BJ (cell line): ENCODE data around the gene S100A3. TPM values are rescaled to one million over a fixed set of nuclear protein-coding genes. Genes with fewer than 3 reads are reported as not detected.

Source experiments
- CTCF ChIA-PET: fragments of 350-600 bp; formaldehyde crosslinking; extraction: SDS; loops from one replicate; lab custom pipeline; 2021; ENCODE audit warnings: antibody characterized with exemption, inconsistent platforms; lab: Yijun Ruan, JAX
- POLR2A ChIA-PET: fragments of 300-600 bp; sonication (Branson Sonifier 250); formaldehyde crosslinking; extraction: SDS; loops from one replicate; lab custom pipeline; 2021; ENCODE audit warnings: antibody characterized with exemption; lab: Charles Lee
- DNase-seq: peaks from one replicate; pipeline ENCODE4 v3.0.0-alpha.2; 2011; ENCODE audit warnings: low read depth
- H3K27me3 ChIP-seq: 2 replicates; pipeline ENCODE4 v1.6.0; 2011; ENCODE audit warnings: low read length; ENCODE audit not compliant: control insufficient read depth, insufficient read depth
- H3K36me3 ChIP-seq: 2 replicates; pipeline ENCODE4 v1.5.1; 2011; ENCODE audit warnings: low read length; ENCODE audit not compliant: control insufficient read depth, insufficient read depth
- H3K4me3 ChIP-seq: 2 replicates; pipeline ENCODE4 v1.5.1; 2011; ENCODE audit warnings: low read depth, mild to moderate bottlenecking, control low read depth, low read length
- CTCF ChIP-seq: IDR thresholded peaks from 2 replicates; pipeline ENCODE4 v1.5.1; 2011; ENCODE audit warnings: low read depth, mild to moderate bottlenecking, control low read depth, inconsistent platforms, low read length, moderate library complexity; ENCODE audit not compliant: insufficient read depth
- polyA plus RNA-seq: library from polyadenylated mRNA; depleted of rRNA; stranded (reverse); fragments of >200 nt; gene quantifications from 2 replicates; pipeline ENCODE4 v1.2.3, GENCODE V29; 2011

The S100A3 gene
- polyA plus RNA-seq, 1 experiment, result 9.5 TPM

- H3K4me3 ChIP-seq, result no peak overlapping the region
- H3K36me3 ChIP-seq, result no peaks in the 10 kb centered on the region
- H3K27me3 ChIP-seq, result no peaks in the 10 kb centered on the region
- POLR2A ChIA-PET, result no interaction called here
- TF ChIP-seq CTCF, result no peak
- no peak for DNase-seq
- CTCF ChIA-PET, result interaction anchor here (0.8 kb wide), 1 partner anchor 27 kb away, joined by 3 read pairs; no protein-coding TSS in a partner anchor
Observed at GRCh38 chr1:153560241-153560640, 11.2 kb upstream of the S100A3 start.

GRCh38 chr1:153557877-153558276, 8.8 kb upstream of the S100A3 start:
- ChIA-PET POLR2A (no interaction called here), CTCF (interaction anchor here (0.9 to 1.2 kb wide), 2 partner anchors 10 to 13 kb away, joined by 3 read pairs; no protein-coding TSS in a partner anchor)

GRCh38 chr1:153556348-153556747, 7.3 kb upstream of the S100A3 start:
- H3K4me3 ChIP-seq, result no peak overlapping the region
- no peaks in the 10 kb centered on the region for H3K36me3 ChIP-seq
- DNase-seq, result no peak
- no peak for TF ChIP-seq CTCF
- H3K27me3 ChIP-seq, result no peaks in the 10 kb centered on the region
- CTCF ChIA-PET, result interaction anchor here (1.5 kb wide), 1 partner anchor 10 kb away, joined by 6 read pairs; no protein-coding TSS in a partner anchor
- POLR2A ChIA-PET, result interaction anchor here (1.3 kb wide), 1 partner anchor 10 kb away, joined by 3 read pairs; no protein-coding TSS in a partner anchor

More at GRCh38 chr1:153557877-153558276, 8.8 kb upstream of the S100A3 start:
- H3K27me3 ChIP-seq, result no peaks in the 10 kb centered on the region
- H3K4me3 ChIP-seq, result no peak overlapping the region
- no peak for DNase-seq
- no peak for TF ChIP-seq CTCF
- no peaks in the 10 kb centered on the region for H3K36me3 ChIP-seq

GRCh38 chr1:153553830-153554541, 4.9 kb upstream of the S100A3 start:
- DNase-seq, result no peak
- Histone ChIP-seq H3K27me3 (no peaks in the 10 kb centered on the region), H3K36me3 (no peaks in the 10 kb centered on the region), H3K4me3 (no peak overlapping the region)
- POLR2A ChIA-PET, result interaction anchor here (0.7 to 1.1 kb wide), 2 partner anchors 12 to 70 kb away, joined by 3 to 5 read pairs; no protein-coding TSS in a partner anchor
- CTCF ChIA-PET, result interaction anchor here (0.7 to 2.8 kb wide), 10 partner anchors 8 to 1419 kb away, joined by 3 to 14 read pairs (median 4); partner anchors contain the start of genes S100A13, S100A2 and S100A5
- TF ChIP-seq CTCF, result no peak

- Histone ChIP-seq H3K4me3 (no peak overlapping the region), H3K27me3 (no peaks in the 10 kb centered on the region), H3K36me3 (no peaks in the 10 kb centered on the region)
- no peak for TF ChIP-seq CTCF
- DNase-seq, result no peak
- ChIA-PET CTCF (interaction anchor here (1.0 to 2.8 kb wide), 4 partner anchors 9 to 74 kb away, joined by 3 to 14 read pairs (median 4); partner anchors contain the start of genes S100A13, S100A2 and S100A5), POLR2A (no interaction called here)
Observed at GRCh38 chr1:153553096-153553495, 4.0 kb upstream of the S100A3 start.
